Liver (tissue), 9 donors: ENCODE measurements around the gene WDR90. TPM values are rescaled to one million over a fixed set of nuclear protein-coding genes. Genes with fewer than 3 reads are reported as not detected.

ENCODE experiments used
- DNase-seq: peaks from one replicate; pipeline ENCODE4 v3.0.0-alpha.2; 2017; ENCODE audit warnings: low spot score
- H3K27ac ChIP-seq, 2 donors: one replicate each; pipeline ENCODE4 v1.7.0; 2013; ENCODE audit warnings: inconsistent platforms in 2 of 2, low read length in 2 of 2, control low read depth in 1 of 2, low read depth in 1 of 2, mild to moderate bottlenecking in 1 of 2
- H3K27me3 ChIP-seq, 4 donors: one replicate each; pipeline versions ENCODE4 v1.6.1 to v1.7.0; 2013; ENCODE audit warnings: low read length in 3 of 4, inconsistent platforms in 1 of 4, mild to moderate bottlenecking in 1 of 4, moderate library complexity in 1 of 4; ENCODE audit not compliant: control insufficient read depth in 4 of 4, insufficient read depth in 4 of 4
- H3K36me3 ChIP-seq, 4 donors: one replicate each; pipeline versions ENCODE4 v1.6.1 to v1.7.0; 2013; ENCODE audit warnings: low read length in 3 of 4, mild to moderate bottlenecking in 3 of 4, low read depth in 1 of 4, moderate library complexity in 1 of 4; ENCODE audit not compliant: control insufficient read depth in 4 of 4, insufficient read depth in 3 of 4
- H3K4me1 ChIP-seq, 4 donors: one replicate each; pipeline versions ENCODE4 v1.6.1 to v1.7.0; 2013; ENCODE audit warnings: low read length in 3 of 4, mild to moderate bottlenecking in 3 of 4, moderate library complexity in 1 of 4; ENCODE audit not compliant: control insufficient read depth in 4 of 4, insufficient read depth in 4 of 4
- H3K4me3 ChIP-seq, 3 donors: one replicate each; pipeline versions ENCODE4 v1.6.1 to v1.7.0; 2013; ENCODE audit warnings: low read length in 3 of 3, control low read depth in 1 of 3, low read depth in 1 of 3, mild to moderate bottlenecking in 1 of 3
- H3K9ac ChIP-seq, 2 donors: one replicate each; pipeline ENCODE4 v1.7.0; 2013; ENCODE audit warnings: low read length in 2 of 2, mild to moderate bottlenecking in 2 of 2, moderate library complexity in 2 of 2, control low read depth in 1 of 2, low read depth in 1 of 2
- H3K9me3 ChIP-seq, 4 donors: one replicate each; pipeline versions ENCODE4 v1.6.1 to v1.7.0; 2013; ENCODE audit warnings: low read length in 3 of 4; ENCODE audit not compliant: control insufficient read depth in 4 of 4
- EGR1 ChIP-seq, 2 donors: IDR thresholded peaks; 2 replicates each; pipeline ENCODE4 v1.6.1; 2016 to 2018; ENCODE audit warnings: antibody characterized with exemption in 2 of 2, low read depth in 2 of 2
- FOXA1 ChIP-seq: IDR thresholded peaks from 2 replicates; pipeline ENCODE4 v1.6.1; 2016; ENCODE audit warnings: antibody characterized with exemption
- FOXA2 ChIP-seq: IDR thresholded peaks from 2 replicates; pipeline ENCODE4 v1.6.1; 2016; ENCODE audit warnings: antibody characterized with exemption
- GABPA ChIP-seq, 2 donors: IDR thresholded peaks in 1 of 2; conservative IDR thresholded peaks in 1 of 2; 2 replicates each; pipeline ENCODE4 v1.6.1; 2016; ENCODE audit warnings: antibody characterized with exemption in 2 of 2, mild to moderate bottlenecking in 1 of 2, moderate library complexity in 1 of 2
- HNF4A ChIP-seq, 2 donors: conservative IDR thresholded peaks; 2 replicates each; pipeline ENCODE4 v1.6.1; 2016; ENCODE audit warnings: antibody characterized with exemption in 2 of 2, mild to moderate bottlenecking in 2 of 2
- HNF4G ChIP-seq: IDR thresholded peaks from 2 replicates; pipeline ENCODE4 v1.6.1; 2016; ENCODE audit warnings: antibody characterized with exemption
- JUND ChIP-seq, 2 donors: IDR thresholded peaks; 2 replicates each; pipeline ENCODE4 v1.6.1; 2016; ENCODE audit warnings: antibody characterized with exemption in 2 of 2
- NR2F2 ChIP-seq: IDR thresholded peaks from 2 replicates; pipeline ENCODE4 v1.6.1; 2016; ENCODE audit warnings: antibody characterized with exemption
- RAD21 ChIP-seq, 2 donors: IDR thresholded peaks; 2 replicates each; pipeline ENCODE4 v1.6.1; 2016; ENCODE audit warnings: antibody characterized with exemption in 2 of 2, mild to moderate bottlenecking in 2 of 2
- RXRA ChIP-seq, 2 donors: IDR thresholded peaks; 2 replicates each; pipeline ENCODE4 v1.6.1; 2017 to 2018; ENCODE audit warnings: antibody characterized with exemption in 2 of 2, mild to moderate bottlenecking in 1 of 2
- SP1 ChIP-seq: IDR thresholded peaks from 2 replicates; pipeline ENCODE4 v1.6.1; 2018; ENCODE audit warnings: antibody characterized with exemption, mild to moderate bottlenecking
- TAF1 ChIP-seq: conservative IDR thresholded peaks from 2 replicates; pipeline ENCODE4 v1.6.1; 2016; ENCODE audit warnings: antibody characterized with exemption, mild to moderate bottlenecking
- YY1 ChIP-seq: IDR thresholded peaks from 2 replicates; pipeline ENCODE4 v1.6.1; 2016; ENCODE audit warnings: antibody characterized with exemption, mild to moderate bottlenecking
- WGBS: extraction: QIAGEN DNeasy Blood & Tissue Kit; methylation state at CpG from one replicate; pipeline ENCODE4 v1.1.7; 2013; 5-methylcytosine and 5-hydroxymethylcytosine counted together
- polyA plus RNA-seq, 2 donors: library from polyadenylated mRNA; stranded (reverse) in 1 of 2; unstranded in 1 of 2; fragments of 200-250 nt in 1 of 2; fragments of >200 nt in 1 of 2; fragmentation: Nextera tagmentation in 1 of 2; extraction: Ambion mirVana in 1 of 2; gene quantifications; one replicate each; pipeline versions ENCODE4 v1.2.1 to v1.2.3, GENCODE V29; 2013 to 2015
- total RNA-seq, 2 donors: library from RNA; depleted of rRNA; stranded (reverse); fragments of >200 nt; gene quantifications; one replicate each; pipeline ENCODE4 v1.2.3, GENCODE V29; 2014
- TF ChIP-seq, protein P1 (sequence below): IDR thresholded peaks from 2 replicates; pipeline ENCODE4 v1.6.1; 2016; ENCODE audit warnings: antibody characterized with exemption
- TF ChIP-seq, protein P2 (sequence below): IDR thresholded peaks from 2 replicates; pipeline ENCODE4 v1.6.1; 2016; ENCODE audit warnings: antibody characterized with exemption
- TF ChIP-seq, protein P3 (sequence below): IDR thresholded peaks from 2 replicates; pipeline ENCODE4 v1.6.1; 2016; ENCODE audit warnings: antibody characterized with exemption
- TF ChIP-seq, protein P4 (sequence below): IDR thresholded peaks from 2 replicates; pipeline ENCODE4 v1.6.1; 2016; ENCODE audit warnings: antibody characterized with exemption, mild to moderate bottlenecking
- TF ChIP-seq, protein P5 (sequence below): fragments of 150-350 bp; IDR thresholded peaks from 2 replicates; pipeline ENCODE4 v1.5.1; 2017; ENCODE audit warnings: improper control_type of control experiment, low read depth, low read length; ENCODE audit not compliant: missing input control
- donor health status: healthy.
- donor health status: healthy.
- donor health status: healthy.
- donor health status: healthy.
- donor health status: healthy.

Gene WDR90
- total and polyA plus RNA-seq, 4 donors, result 4.7 to 13.4 (median 7.9) TPM

DNA sequence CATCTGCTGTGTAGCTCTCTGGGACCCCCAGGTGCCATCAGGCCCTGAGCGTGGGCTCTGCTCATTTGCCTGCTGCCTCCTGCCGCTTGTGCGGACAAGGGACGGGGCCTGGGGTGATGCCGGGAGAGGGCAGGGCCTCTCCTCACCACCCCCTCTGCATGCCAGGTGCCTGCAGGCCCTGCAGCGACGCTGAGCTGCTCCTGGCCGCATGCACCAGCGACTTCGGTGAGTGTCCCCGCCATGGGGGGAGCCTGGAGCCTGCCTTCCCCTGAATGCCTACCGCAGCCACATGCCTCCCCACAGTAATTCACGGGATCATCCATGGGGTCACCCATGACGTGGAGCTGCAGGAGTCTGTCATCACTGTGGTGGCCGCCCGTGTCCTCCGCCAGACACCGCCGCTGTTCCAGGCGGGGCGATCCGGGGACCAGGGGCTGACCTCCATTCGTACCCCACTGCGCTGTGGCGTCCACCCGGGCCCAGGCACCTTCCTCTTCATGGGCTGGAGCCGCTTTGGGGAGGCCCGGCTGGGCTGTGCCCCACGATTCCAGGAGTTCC is 67.7 kb downstream of the WDR90 start:
- Histone ChIP-seq H3K9me3 (no peaks in the 10 kb centered on the region), H3K4me1 (peaks cover 25 to 44% (median 35%) of the 10 kb centered on the region in 4 donors), H3K36me3 (peaks cover 0 to 2% (median 0%) of the 10 kb centered on the region in 4 donors), H3K9ac (no peak overlapping the region), H3K27ac (no peak overlapping the region), H3K27me3 (no peaks in the 10 kb centered on the region), H3K4me3 (no peak overlapping the region)
- DNase-seq, result no peak
- 90% methylated on average over 29 of the region's 29 CpGs for WGBS
- TF ChIP-seq, protein P1, sequence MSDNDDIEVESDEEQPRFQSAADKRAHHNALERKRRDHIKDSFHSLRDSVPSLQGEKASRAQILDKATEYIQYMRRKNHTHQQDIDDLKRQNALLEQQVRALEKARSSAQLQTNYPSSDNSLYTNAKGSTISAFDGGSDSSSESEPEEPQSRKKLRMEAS, result no peak
- TF ChIP-seq TAF1, result no peak
- no peak for TF ChIP-seq GABPA (IDR thresholded peaks at IDR 0.05 in 1 of 2, conservative IDR thresholded peaks at IDR 0.05 in 1 of 2)
- TF ChIP-seq HNF4A (conservative IDR thresholded peaks at IDR 0.05), result no peak
- TF ChIP-seq FOXA1, result no peak
- TF ChIP-seq RAD21 (IDR thresholded peaks at IDR 0.05), result no peak
- no peak for TF ChIP-seq FOXA2
- no peak for TF ChIP-seq JUND (IDR thresholded peaks at IDR 0.05)
- no peak for TF ChIP-seq SP1
- no peak for TF ChIP-seq NR2F2
- TF ChIP-seq RXRA (IDR thresholded peaks at IDR 0.05), result no peak
- TF ChIP-seq, protein P2, sequence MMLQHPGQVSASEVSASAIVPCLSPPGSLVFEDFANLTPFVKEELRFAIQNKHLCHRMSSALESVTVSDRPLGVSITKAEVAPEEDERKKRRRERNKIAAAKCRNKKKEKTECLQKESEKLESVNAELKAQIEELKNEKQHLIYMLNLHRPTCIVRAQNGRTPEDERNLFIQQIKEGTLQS, result no peak
- no peak for TF ChIP-seq EGR1 (IDR thresholded peaks at IDR 0.05; ENCODE audit: low read depth in 2 of 2)
- no peak for TF ChIP-seq YY1
- TF ChIP-seq, protein P3, sequence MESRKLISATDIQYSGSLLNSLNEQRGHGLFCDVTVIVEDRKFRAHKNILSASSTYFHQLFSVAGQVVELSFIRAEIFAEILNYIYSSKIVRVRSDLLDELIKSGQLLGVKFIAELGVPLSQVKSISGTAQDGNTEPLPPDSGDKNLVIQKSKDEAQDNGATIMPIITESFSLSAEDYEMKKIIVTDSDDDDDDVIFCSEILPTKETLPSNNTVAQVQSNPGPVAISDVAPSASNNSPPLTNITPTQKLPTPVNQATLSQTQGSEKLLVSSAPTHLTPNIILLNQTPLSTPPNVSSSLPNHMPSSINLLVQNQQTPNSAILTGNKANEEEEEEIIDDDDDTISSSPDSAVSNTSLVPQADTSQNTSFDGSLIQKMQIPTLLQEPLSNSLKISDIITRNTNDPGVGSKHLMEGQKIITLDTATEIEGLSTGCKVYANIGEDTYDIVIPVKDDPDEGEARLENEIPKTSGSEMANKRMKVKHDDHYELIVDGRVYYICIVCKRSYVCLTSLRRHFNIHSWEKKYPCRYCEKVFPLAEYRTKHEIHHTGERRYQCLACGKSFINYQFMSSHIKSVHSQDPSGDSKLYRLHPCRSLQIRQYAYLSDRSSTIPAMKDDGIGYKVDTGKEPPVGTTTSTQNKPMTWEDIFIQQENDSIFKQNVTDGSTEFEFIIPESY, result no peak
- TF ChIP-seq HNF4G, result no peak
- TF ChIP-seq, protein P4, sequence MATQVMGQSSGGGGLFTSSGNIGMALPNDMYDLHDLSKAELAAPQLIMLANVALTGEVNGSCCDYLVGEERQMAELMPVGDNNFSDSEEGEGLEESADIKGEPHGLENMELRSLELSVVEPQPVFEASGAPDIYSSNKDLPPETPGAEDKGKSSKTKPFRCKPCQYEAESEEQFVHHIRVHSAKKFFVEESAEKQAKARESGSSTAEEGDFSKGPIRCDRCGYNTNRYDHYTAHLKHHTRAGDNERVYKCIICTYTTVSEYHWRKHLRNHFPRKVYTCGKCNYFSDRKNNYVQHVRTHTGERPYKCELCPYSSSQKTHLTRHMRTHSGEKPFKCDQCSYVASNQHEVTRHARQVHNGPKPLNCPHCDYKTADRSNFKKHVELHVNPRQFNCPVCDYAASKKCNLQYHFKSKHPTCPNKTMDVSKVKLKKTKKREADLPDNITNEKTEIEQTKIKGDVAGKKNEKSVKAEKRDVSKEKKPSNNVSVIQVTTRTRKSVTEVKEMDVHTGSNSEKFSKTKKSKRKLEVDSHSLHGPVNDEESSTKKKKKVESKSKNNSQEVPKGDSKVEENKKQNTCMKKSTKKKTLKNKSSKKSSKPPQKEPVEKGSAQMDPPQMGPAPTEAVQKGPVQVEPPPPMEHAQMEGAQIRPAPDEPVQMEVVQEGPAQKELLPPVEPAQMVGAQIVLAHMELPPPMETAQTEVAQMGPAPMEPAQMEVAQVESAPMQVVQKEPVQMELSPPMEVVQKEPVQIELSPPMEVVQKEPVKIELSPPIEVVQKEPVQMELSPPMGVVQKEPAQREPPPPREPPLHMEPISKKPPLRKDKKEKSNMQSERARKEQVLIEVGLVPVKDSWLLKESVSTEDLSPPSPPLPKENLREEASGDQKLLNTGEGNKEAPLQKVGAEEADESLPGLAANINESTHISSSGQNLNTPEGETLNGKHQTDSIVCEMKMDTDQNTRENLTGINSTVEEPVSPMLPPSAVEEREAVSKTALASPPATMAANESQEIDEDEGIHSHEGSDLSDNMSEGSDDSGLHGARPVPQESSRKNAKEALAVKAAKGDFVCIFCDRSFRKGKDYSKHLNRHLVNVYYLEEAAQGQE, result no peak
- TF ChIP-seq, protein P5, sequence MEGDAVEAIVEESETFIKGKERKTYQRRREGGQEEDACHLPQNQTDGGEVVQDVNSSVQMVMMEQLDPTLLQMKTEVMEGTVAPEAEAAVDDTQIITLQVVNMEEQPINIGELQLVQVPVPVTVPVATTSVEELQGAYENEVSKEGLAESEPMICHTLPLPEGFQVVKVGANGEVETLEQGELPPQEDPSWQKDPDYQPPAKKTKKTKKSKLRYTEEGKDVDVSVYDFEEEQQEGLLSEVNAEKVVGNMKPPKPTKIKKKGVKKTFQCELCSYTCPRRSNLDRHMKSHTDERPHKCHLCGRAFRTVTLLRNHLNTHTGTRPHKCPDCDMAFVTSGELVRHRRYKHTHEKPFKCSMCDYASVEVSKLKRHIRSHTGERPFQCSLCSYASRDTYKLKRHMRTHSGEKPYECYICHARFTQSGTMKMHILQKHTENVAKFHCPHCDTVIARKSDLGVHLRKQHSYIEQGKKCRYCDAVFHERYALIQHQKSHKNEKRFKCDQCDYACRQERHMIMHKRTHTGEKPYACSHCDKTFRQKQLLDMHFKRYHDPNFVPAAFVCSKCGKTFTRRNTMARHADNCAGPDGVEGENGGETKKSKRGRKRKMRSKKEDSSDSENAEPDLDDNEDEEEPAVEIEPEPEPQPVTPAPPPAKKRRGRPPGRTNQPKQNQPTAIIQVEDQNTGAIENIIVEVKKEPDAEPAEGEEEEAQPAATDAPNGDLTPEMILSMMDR, result no peak

Other genes with a start within 250 kb of the WDR90 start
- 100 to 1,000 TPM in 1 of 2 donors, 10 to 100 TPM in 1; 42.2 to 119 TPM for gene DECR2, start 247.5 kb upstream of the WDR90 start, total RNA-seq
- gene DECR2, start 247.5 kb upstream of the WDR90 start, polyA plus RNA-seq, result 100 to 1,000 TPM; 133 to 210 TPM
- 10 to 100 TPM in 1 of 2 donors, 1 to 10 TPM in 1; 8.8 to 29.4 TPM for gene RAB11FIP3, start 223.7 kb upstream of the WDR90 start, total RNA-seq
- 10 to 100 TPM in 1 of 2 donors, 1 to 10 TPM in 1; 3.5 to 22.6 TPM for gene RAB11FIP3, start 223.7 kb upstream of the WDR90 start, polyA plus RNA-seq
- gene CAPN15, start 121.7 kb upstream of the WDR90 start, total RNA-seq, result 10 to 100 TPM; 26.2 to 37.2 TPM
- gene CAPN15, start 121.7 kb upstream of the WDR90 start, polyA plus RNA-seq, result 10 to 100 TPM in 1 of 2 donors, 1 to 10 TPM in 1; 5.9 to 17.0 TPM
- gene PRR35, start 89.0 kb upstream of the WDR90 start, total RNA-seq, result not detected
- gene PRR35, start 89.0 kb upstream of the WDR90 start, polyA plus RNA-seq, result not detected
- 1 to 10 TPM in 1 of 2 donors, under 1 TPM in 1; 0.25 to 7.0 TPM for gene NHLRC4, start 82.4 kb upstream of the WDR90 start, total RNA-seq
- under 1 TPM in 1 of 2 donors, not detected in 1; 0.17 TPM for gene NHLRC4, start 82.4 kb upstream of the WDR90 start, polyA plus RNA-seq
- 100 to 1,000 TPM in 1 of 2 donors, 10 to 100 TPM in 1; 16.8 to 144 TPM for gene PIGQ, start 79.4 kb upstream of the WDR90 start, total RNA-seq
- gene PIGQ, start 79.4 kb upstream of the WDR90 start, polyA plus RNA-seq, result 10 to 100 TPM; 18.9 to 22.4 TPM
- 10 to 100 TPM in 1 of 2 donors, 1 to 10 TPM in 1; 7.7 to 11.0 TPM for gene RAB40C, start 59.3 kb upstream of the WDR90 start, total RNA-seq
- gene RAB40C, start 59.3 kb upstream of the WDR90 start, polyA plus RNA-seq, result 10 to 100 TPM in 1 of 2 donors, 1 to 10 TPM in 1; 6.1 to 10.7 TPM
- gene WFIKKN1, start 18.4 kb upstream of the WDR90 start, total RNA-seq, result 1 to 10 TPM in 1 of 2 donors, under 1 TPM in 1; 0.67 to 1.2 TPM
- gene WFIKKN1, start 18.4 kb upstream of the WDR90 start, polyA plus RNA-seq, result under 1 TPM; 0.19 to 0.24 TPM
- gene METTL26, start 13.1 kb upstream of the WDR90 start, total RNA-seq, result 10 to 100 TPM; 26.3 to 28.1 TPM
- 10 to 100 TPM; 54.6 to 69.1 TPM for gene METTL26, start 13.1 kb upstream of the WDR90 start, polyA plus RNA-seq
- 10 to 100 TPM; 16.3 to 45.5 TPM for gene MCRIP2, start 7.5 kb upstream of the WDR90 start, total RNA-seq
- gene MCRIP2, start 7.5 kb upstream of the WDR90 start, polyA plus RNA-seq, result 10 to 100 TPM; 77.4 to 97.3 TPM
- 10 to 100 TPM; 20.8 to 31.0 TPM for gene RHOT2, start 18.8 kb downstream of the WDR90 start, total RNA-seq
- 10 to 100 TPM; 37.5 to 37.9 TPM for gene RHOT2, start 18.8 kb downstream of the WDR90 start, polyA plus RNA-seq
- gene RHBDL1, start 26.3 kb downstream of the WDR90 start, total RNA-seq, result under 1 TPM; 0.67 to 0.84 TPM
- gene RHBDL1, start 26.3 kb downstream of the WDR90 start, polyA plus RNA-seq, result under 1 TPM; 0.35 to 0.74 TPM
- 10 to 100 TPM; 32.4 to 38.2 TPM for gene STUB1, start 31.0 kb downstream of the WDR90 start, total RNA-seq
- gene STUB1, start 31.0 kb downstream of the WDR90 start, polyA plus RNA-seq, result 10 to 100 TPM; 62.2 to 74.4 TPM
- gene JMJD8, start 35.0 kb downstream of the WDR90 start, total RNA-seq, result 10 to 100 TPM; 21.2 to 35.8 TPM
- gene JMJD8, start 35.0 kb downstream of the WDR90 start, polyA plus RNA-seq, result 10 to 100 TPM; 30.9 to 52.6 TPM
- gene WDR24, start 41.0 kb downstream of the WDR90 start, total RNA-seq, result 1 to 10 TPM; 4.4 to 6.7 TPM
- 1 to 10 TPM; 4.2 to 8.0 TPM for gene WDR24, start 41.0 kb downstream of the WDR90 start, polyA plus RNA-seq
- under 1 TPM in 1 of 2 donors, not detected in 1; under 0.01 TPM for gene FBXL16, start 56.4 kb downstream of the WDR90 start, total RNA-seq
- under 1 TPM in 1 of 2 donors, not detected in 1; 0.14 TPM for gene FBXL16, start 56.4 kb downstream of the WDR90 start, polyA plus RNA-seq
- 1 to 10 TPM; 5.9 to 8.3 TPM for gene METRN, start 65.8 kb downstream of the WDR90 start, total RNA-seq
- 10 to 100 TPM in 1 of 2 donors, 1 to 10 TPM in 1; 4.6 to 22.9 TPM for gene METRN, start 65.8 kb downstream of the WDR90 start, polyA plus RNA-seq
- 10 to 100 TPM; 14.0 to 17.6 TPM for gene ANTKMT, start 71.8 kb downstream of the WDR90 start, total RNA-seq
- 10 to 100 TPM; 21.8 to 29.7 TPM for gene ANTKMT, start 71.8 kb downstream of the WDR90 start, polyA plus RNA-seq
- under 1 TPM; 0.08 to 0.28 TPM for gene CCDC78, start 77.1 kb downstream of the WDR90 start, total RNA-seq
- gene CCDC78, start 77.1 kb downstream of the WDR90 start, polyA plus RNA-seq, result under 1 TPM in 1 of 2 donors, not detected in 1; 0.05 TPM
- 1 to 10 TPM in 1 of 2 donors, under 1 TPM in 1; 0.67 to 1.1 TPM for gene HAGHL, start 77.7 kb downstream of the WDR90 start, total RNA-seq
- under 1 TPM; 0.25 to 0.32 TPM for gene HAGHL, start 77.7 kb downstream of the WDR90 start, polyA plus RNA-seq
- gene CIAO3, start 91.6 kb downstream of the WDR90 start, total RNA-seq, result 10 to 100 TPM; 16.9 to 24.3 TPM
- 10 to 100 TPM; 13.2 to 16.0 TPM for gene CIAO3, start 91.6 kb downstream of the WDR90 start, polyA plus RNA-seq
- under 1 TPM; 0.08 to 0.65 TPM for gene MSLN, start 111.4 kb downstream of the WDR90 start, total RNA-seq
- under 1 TPM in 1 of 2 donors, not detected in 1; 0.03 TPM for gene MSLN, start 111.4 kb downstream of the WDR90 start, polyA plus RNA-seq
- 1 to 10 TPM; 8.2 to 9.7 TPM for gene RPUSD1, start 139.0 kb downstream of the WDR90 start, total RNA-seq
- gene RPUSD1, start 139.0 kb downstream of the WDR90 start, polyA plus RNA-seq, result 10 to 100 TPM in 1 of 2 donors, 1 to 10 TPM in 1; 4.5 to 10.7 TPM
- gene CHTF18, start 139.3 kb downstream of the WDR90 start, total RNA-seq, result 10 to 100 TPM in 1 of 2 donors, 1 to 10 TPM in 1; 5.1 to 15.6 TPM
- 1 to 10 TPM; 1.7 to 2.6 TPM for gene CHTF18, start 139.3 kb downstream of the WDR90 start, polyA plus RNA-seq
- gene GNG13, start 151.4 kb downstream of the WDR90 start, total RNA-seq, result not detected
- not detected for gene GNG13, start 151.4 kb downstream of the WDR90 start, polyA plus RNA-seq